Measurements from ENCODE around the gene CCDC185. TPM values are rescaled to one million over a fixed set of nuclear protein-coding genes. Genes with fewer than 3 reads are reported as not detected.
"Not testable (repeated sequence)": the region's sequence is repeated elsewhere in the genome, so short reads cannot be mapped to it uniquely, and the experiment has no call there.

Gene CCDC185
- total RNA-seq, 1 donor from 2014 or later: not detected

DNA sequence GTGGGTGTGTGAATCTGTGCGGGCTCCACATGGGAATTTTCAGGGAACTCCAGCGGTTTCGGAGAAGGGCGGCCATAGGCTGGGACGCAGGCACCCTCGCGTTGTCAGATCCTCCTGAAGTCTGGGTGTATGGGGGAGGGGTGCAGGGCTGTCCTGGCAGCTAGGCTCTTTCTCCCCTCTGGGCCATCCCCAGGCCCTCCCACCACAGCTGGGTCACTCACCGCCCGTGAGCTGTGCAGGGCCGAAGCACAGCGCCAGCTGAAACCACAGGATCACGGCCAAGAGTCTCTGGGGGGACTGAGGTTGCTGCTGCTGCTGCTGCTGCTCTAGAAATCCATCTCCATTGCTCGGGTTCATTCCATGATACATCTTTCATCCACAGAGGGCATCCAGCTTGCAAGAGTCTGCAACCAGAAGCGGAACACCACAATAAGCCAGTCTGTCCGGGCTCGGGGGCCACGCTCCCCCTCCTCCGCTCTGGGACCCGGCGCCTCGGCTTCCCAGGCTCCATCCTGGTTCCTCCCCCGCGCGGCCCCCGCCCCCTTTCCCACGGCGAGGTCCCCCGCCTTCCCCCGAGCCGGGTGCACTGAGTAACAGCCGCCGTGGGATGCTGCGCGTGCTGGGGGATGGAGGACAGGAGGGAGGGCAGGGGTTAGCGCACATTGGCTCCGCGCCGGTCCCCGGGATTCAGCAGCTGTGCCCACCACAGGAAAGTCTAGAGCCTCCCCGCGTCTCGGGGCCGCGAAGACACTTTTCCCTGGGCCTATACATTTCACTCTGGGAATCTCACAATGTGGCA is 30.0 kb upstream of the CCDC185 start:
- intact Hi-C loops (cut with micrococcal nuclease): loop anchor here (5.0 kb wide), 2 partner anchors 166 to 231 kb away; no protein-coding TSS in a partner anchor
- Mint-ChIP-seq H3K27me3 (ENCODE audit: insufficient read depth) (peaks cover 55% of the 10 kb centered on the region), H3K4me1 (ENCODE audit: low read depth) (no peaks in the 10 kb centered on the region), H3K36me3 (ENCODE audit: low read depth) (no peaks in the 10 kb centered on the region), H3K27ac (no peak overlapping the region), H3K9me3 (no peaks in the 10 kb centered on the region), H3K4me3 (peak overlapping the region; percentile 77)
- DNase-seq (ENCODE audit: low spot score): no peak

DNA sequence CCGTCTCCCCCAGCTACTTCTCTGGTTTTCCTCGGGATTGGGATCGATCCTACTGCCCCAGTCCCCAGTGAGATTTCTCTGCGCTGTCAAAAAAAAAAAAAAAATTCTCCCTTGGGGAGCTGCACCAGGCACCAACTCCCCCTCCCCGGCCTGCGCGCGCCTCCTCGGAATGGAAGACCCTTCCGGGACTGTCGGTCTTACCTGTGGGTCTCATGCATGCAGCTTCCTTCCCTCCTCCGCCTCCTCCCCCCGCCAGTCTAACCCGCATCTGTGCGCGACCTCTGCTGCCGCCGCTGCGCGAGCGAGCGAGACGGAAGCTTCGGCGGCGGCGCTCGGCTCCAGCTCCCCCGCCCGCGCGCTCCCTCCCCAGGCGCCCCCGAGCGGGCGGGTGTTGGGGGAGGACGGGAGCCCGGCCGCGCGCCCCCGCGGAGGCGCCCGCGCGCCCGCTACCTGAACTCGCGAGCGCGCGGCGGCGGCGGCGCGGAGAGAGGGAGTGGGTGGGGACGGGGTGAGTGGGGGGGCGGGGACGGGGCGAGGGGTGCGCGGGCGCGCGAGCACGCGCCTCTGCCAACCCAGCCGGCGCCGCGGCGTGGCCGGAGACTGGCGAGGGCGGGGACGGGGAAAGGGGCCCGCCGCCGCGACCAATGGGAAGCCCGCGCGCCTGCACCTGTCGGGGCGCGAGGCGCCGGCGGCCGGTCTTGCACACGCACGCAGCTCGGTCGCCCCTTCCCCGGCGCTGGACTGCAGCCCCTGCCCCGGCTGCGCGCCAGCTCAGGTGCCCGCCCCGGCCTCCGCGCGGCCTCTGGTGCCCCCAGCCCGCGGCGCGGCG is 29.1 kb upstream of the CCDC185 start, which contains the start of gene SUSD4:
TSS of gene SUSD4 (minus strand) at position 321 of the 829 bp plus-strand sequence. CDS start 751 bp downstream, outside the sequence.
- H3K36me3 Mint-ChIP-seq (ENCODE audit: low read depth): no peaks in the 10 kb centered on the region
- H3K4me3 Mint-ChIP-seq: peak within 1 kb of the TSS; percentile 77
- DNase-seq (ENCODE audit: low spot score): peak; percentile 13
- intact Hi-C loops (cut with micrococcal nuclease): loop anchor here (5.0 kb wide), 2 partner anchors 167 to 232 kb away; no protein-coding TSS in a partner anchor
- H3K27me3 Mint-ChIP-seq (ENCODE audit: insufficient read depth): peaks cover 53% of the 10 kb centered on the region
- H3K9me3 Mint-ChIP-seq: no peaks in the 10 kb centered on the region
- H3K4me1 Mint-ChIP-seq (ENCODE audit: low read depth): no peaks in the 10 kb centered on the region
- no peak within 1 kb of the TSS for H3K27ac Mint-ChIP-seq

DNA sequence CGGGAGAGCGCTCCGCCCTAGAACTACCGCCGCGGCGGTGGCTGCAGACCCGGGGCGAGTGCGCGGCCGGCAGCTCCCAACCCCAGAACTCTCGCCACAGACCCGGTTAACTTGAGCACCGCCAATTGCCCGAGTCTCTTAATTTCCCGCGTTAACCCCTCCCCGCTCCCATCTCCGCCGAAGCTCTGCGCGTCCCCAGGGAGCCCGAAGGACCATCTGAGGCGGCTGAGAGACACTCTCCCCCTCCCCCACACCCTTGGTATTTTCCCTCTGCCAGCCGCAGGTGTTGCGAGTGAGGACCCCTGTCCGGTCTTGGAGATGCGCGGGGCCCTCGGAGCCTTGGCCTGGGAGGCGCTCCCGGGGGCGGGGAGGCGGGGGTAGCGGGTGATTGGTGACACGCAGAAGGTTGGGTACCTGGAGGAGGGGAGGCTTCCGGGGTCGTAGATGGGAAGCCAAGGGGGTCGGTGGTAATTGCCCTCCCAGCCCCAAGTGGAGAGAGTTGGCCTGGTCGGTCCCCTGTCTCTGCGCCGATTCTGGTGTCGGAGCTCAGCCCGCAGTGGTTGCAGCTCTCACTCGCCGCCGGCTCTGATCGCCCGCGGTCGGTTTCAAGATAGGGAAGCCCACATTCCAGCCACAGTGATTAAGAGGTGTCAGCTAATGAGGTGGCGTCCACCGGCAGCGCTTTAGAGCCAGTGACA is 28.4 kb upstream of the CCDC185 start:
- intact Hi-C loops (cut with micrococcal nuclease): loop anchor here (5.0 kb wide), 2 partner anchors 168 to 233 kb away; no protein-coding TSS in a partner anchor
- H3K36me3 Mint-ChIP-seq (ENCODE audit: low read depth): no peaks in the 10 kb centered on the region
- H3K9me3 Mint-ChIP-seq: no peaks in the 10 kb centered on the region
- DNase-seq (ENCODE audit: low spot score): no peak
- H3K27me3 Mint-ChIP-seq (ENCODE audit: insufficient read depth): peaks cover 51% of the 10 kb centered on the region
- no peak overlapping the region for H3K27ac Mint-ChIP-seq
- H3K4me1 Mint-ChIP-seq (ENCODE audit: low read depth): no peaks in the 10 kb centered on the region
- peak overlapping the region; percentile 66 for H3K4me3 Mint-ChIP-seq

DNA sequence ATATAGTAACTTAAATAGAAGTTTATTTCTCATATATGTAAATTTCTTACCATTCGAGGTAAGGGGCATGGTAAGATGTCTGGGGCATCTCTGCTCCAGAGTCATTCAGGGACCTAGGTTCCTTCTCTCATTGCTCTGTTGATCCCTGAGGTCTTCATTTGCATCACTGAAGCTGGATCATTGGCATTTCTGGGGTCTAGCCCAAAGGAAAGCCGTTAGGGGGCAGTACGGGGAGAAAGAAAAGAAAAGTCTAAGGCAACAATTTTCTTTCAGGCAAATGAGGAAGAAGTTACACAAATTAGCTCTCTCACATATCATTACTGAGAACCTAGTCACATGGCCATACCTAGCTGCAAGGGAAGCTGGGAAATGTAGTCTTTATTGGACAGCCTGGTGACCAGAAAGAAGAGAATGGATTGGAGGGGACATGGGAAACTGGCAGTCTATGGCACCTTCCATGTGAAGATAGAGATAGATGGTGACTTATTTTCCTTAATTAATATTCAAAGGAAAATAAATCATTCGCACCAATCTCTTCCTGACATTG is 19.1 kb upstream of the CCDC185 start:
- Mint-ChIP-seq H3K36me3 (ENCODE audit: low read depth) (no peaks in the 10 kb centered on the region), H3K27me3 (ENCODE audit: insufficient read depth) (peaks cover 6% of the 10 kb centered on the region), H3K4me3 (no peak overlapping the region), H3K27ac (no peak overlapping the region), H3K4me1 (ENCODE audit: low read depth) (no peaks in the 10 kb centered on the region), H3K9me3 (no peaks in the 10 kb centered on the region)
- intact Hi-C loops (cut with micrococcal nuclease): no loop called here
- DNase-seq (ENCODE audit: low spot score): no peak

- Mint-ChIP-seq H3K9me3 (no peaks in the 10 kb centered on the region), H3K36me3 (ENCODE audit: low read depth) (no peaks in the 10 kb centered on the region), H3K27me3 (ENCODE audit: insufficient read depth) (no peaks in the 10 kb centered on the region), H3K27ac (no peak overlapping the region), H3K4me3 (no peak overlapping the region), H3K4me1 (ENCODE audit: low read depth) (no peaks in the 10 kb centered on the region)
- DNase-seq (ENCODE audit: low spot score): no peak
- intact Hi-C loops (cut with micrococcal nuclease): no loop called here
These were observed 14.5 kb upstream of the CCDC185 start for GRCh38 chr1:223378754-223379153.

DNA sequence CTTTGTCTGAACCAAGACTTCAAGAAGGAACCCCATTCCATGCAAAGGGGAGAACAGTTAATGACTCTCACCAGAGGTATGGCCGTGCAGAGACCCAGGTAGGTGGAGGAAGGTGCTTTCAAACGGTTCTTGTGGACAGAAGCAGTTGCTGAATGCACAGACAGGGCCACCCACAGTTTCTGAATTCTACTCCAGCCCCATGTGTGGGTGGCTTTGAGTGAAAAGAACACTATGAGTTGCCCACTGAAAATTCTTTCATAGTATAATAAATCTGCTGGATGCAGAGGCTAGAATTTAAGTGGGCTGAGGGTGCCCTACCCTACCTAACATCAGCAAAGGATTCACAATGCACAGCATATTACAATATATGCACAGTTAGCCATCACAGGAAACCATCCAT is 7.2 kb upstream of the CCDC185 start:
- intact Hi-C loops (cut with micrococcal nuclease): no loop called here
- no peaks in the 10 kb centered on the region for H3K9me3 Mint-ChIP-seq
- no peak overlapping the region for H3K27ac Mint-ChIP-seq
- H3K36me3 Mint-ChIP-seq (ENCODE audit: low read depth): no peaks in the 10 kb centered on the region
- DNase-seq (ENCODE audit: low spot score): no peak
- no peaks in the 10 kb centered on the region for H3K4me1 Mint-ChIP-seq (ENCODE audit: low read depth)
- no peak overlapping the region for H3K4me3 Mint-ChIP-seq
- no peaks in the 10 kb centered on the region for H3K27me3 Mint-ChIP-seq (ENCODE audit: insufficient read depth)

DNA sequence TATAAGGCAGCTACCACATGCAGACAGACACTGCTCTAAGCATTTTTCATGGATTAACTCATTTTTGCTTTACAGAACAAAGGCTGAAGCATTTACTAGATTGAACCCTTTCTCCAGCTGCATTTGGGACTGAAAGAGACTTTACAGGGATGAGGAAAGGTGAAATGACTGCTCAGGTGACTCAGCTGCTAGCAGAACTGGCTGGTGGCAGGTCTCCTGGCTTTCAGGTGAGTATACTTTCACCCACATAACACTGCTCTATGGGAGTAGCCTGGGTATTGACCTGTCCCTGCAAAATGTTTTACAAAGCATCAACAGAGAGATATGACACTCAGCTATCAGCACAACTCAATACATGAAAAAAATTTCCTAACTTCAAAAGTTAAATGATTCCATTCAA is 2.6 kb upstream of the CCDC185 start:
- Mint-ChIP-seq H3K9me3 (no peaks in the 10 kb centered on the region), H3K36me3 (ENCODE audit: low read depth) (no peaks in the 10 kb centered on the region), H3K4me3 (no peak overlapping the region), H3K27me3 (ENCODE audit: insufficient read depth) (peaks cover 21% of the 10 kb centered on the region), H3K4me1 (ENCODE audit: low read depth) (no peaks in the 10 kb centered on the region), H3K27ac (no peak overlapping the region)
- DNase-seq (ENCODE audit: low spot score): no peak
- intact Hi-C loops (cut with micrococcal nuclease): no loop called here

DNA sequence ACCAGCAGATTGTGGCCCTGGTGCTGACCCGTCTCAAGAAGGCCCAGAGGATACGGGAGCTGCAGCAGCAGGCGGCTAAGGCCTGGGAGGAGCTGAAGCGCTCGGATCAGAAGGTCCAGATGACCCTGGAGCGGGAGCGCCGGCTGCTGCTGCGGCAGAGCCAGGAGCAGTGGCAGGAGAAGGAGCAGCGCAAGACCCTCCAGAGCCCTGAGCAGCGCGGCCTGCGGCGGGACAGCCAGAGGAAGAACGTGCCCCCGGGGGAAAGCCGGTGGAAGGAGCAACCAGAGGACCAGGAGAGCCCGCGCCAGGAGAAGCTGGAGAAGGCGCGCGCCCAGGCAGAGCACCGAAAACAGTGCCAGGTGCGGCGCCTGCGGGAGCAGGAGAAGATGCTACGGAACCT is 1.0 kb downstream of the CCDC185 start:
- Mint-ChIP-seq H3K4me1 (ENCODE audit: low read depth) (no peaks in the 10 kb centered on the region), H3K27me3 (ENCODE audit: insufficient read depth) (peaks cover 21% of the 10 kb centered on the region), H3K9me3 (no peaks in the 10 kb centered on the region), H3K36me3 (ENCODE audit: low read depth) (no peaks in the 10 kb centered on the region), H3K27ac (no peak overlapping the region), H3K4me3 (no peak overlapping the region)
- no peak for DNase-seq (ENCODE audit: low spot score)
- intact Hi-C loops (cut with micrococcal nuclease): no loop called here

GRCh38 chr1:223394706-223395105 is 1.5 kb downstream of the CCDC185 start:
- peaks cover 21% of the 10 kb centered on the region for H3K27me3 Mint-ChIP-seq (ENCODE audit: insufficient read depth)
- no peak overlapping the region for H3K4me3 Mint-ChIP-seq
- no peak for DNase-seq (ENCODE audit: low spot score)
- H3K4me1 Mint-ChIP-seq (ENCODE audit: low read depth): no peaks in the 10 kb centered on the region
- H3K27ac Mint-ChIP-seq: no peak overlapping the region
- H3K36me3 Mint-ChIP-seq (ENCODE audit: low read depth): no peaks in the 10 kb centered on the region
- no peaks in the 10 kb centered on the region for H3K9me3 Mint-ChIP-seq
- intact Hi-C loops (cut with micrococcal nuclease): no loop called here

DNA sequence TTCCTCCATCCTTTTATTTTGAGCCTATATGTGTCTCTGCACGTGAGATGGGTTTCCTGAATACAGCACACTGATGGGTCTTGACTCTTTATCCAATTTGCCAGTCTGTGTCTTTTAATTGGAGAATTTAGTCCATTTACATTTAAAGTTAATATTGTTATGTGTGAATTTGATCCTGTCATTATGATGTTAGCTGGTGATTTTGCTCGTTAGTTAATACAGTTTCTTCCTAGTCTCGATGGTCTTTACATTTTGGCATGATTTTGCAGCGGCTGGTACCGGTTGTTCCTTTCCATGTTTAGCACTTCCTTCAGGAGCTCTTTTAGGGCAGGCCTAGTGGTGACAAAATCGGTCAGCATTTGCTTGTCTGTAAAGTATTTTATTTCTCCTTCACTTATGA is 6.2 kb downstream of the CCDC185 start:
- H3K4me1 Mint-ChIP-seq (ENCODE audit: low read depth); H3K27ac Mint-ChIP-seq; H3K4me3 Mint-ChIP-seq; H3K36me3 Mint-ChIP-seq (ENCODE audit: low read depth); intact Hi-C loops (cut with micrococcal nuclease); H3K27me3 Mint-ChIP-seq (ENCODE audit: insufficient read depth); H3K9me3 Mint-ChIP-seq; DNase-seq (ENCODE audit: low spot score): not testable (repeated sequence)

- intact Hi-C loops (cut with micrococcal nuclease): no loop called here
- H3K27me3 Mint-ChIP-seq (ENCODE audit: insufficient read depth): no peaks in the 10 kb centered on the region
These were observed 8.9 kb downstream of the CCDC185 start for GRCh38 chr1:223401873-223402789.

DNA sequence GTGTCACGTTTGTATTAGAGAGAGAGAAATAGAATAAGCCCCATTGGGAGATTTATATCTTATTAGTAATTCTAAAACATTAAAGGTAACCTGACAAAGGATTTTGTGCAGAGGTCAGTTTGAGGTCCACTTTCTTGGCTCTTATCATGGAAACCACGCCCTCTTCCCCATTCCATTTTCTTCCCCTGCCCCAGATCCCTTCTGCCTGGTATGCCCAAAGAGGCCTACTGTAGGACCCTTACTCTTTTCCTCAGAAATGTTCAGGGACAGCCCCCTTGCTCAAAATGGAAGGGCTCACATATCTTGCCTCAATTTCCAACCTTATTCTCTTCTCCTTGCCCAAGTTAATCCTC is 9.6 kb downstream of the CCDC185 start:
- H3K4me3 Mint-ChIP-seq: no peak overlapping the region
- peaks cover 9% of the 10 kb centered on the region for H3K9me3 Mint-ChIP-seq
- H3K36me3 Mint-ChIP-seq (ENCODE audit: low read depth): no peaks in the 10 kb centered on the region
- no peak for DNase-seq (ENCODE audit: low spot score)
- H3K27ac Mint-ChIP-seq: no peak overlapping the region
- intact Hi-C loops (cut with micrococcal nuclease): no loop called here
- no peaks in the 10 kb centered on the region for H3K27me3 Mint-ChIP-seq (ENCODE audit: insufficient read depth)
- no peaks in the 10 kb centered on the region for H3K4me1 Mint-ChIP-seq (ENCODE audit: low read depth)

More at GRCh38 chr1:223401873-223402789, 8.9 kb downstream of the CCDC185 start:
- Mint-ChIP-seq H3K27ac (no peak overlapping the region), H3K36me3 (ENCODE audit: low read depth) (no peaks in the 10 kb centered on the region), H3K4me3 (no peak overlapping the region), H3K9me3 (peaks cover 9% of the 10 kb centered on the region), H3K4me1 (ENCODE audit: low read depth) (no peaks in the 10 kb centered on the region)
- no peak for DNase-seq (ENCODE audit: low spot score)
